ENCODE measurements around the gene USP38.

DNA sequence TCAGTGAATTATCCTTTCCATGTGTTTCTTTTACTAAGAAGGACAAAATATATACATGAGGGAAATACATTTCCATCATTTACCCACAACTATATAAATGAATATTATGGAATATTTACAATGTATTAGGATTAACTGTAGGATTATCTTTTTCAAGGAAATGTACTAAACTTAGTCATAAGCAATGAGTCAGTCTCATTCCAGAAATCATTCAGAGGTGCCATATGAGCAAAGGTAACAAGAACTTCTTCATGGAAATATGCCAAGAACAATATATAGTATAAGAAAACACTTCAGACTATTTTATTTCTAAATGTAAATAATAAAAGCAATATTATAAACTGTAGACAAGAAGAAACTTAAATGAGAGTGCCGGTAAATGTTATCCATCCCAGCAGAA lies 67.1 kb downstream of the USP38 start:
- TF ChIP-seq POLR2A (IDR thresholded peaks at IDR 0.05) (no peak), POLR2AphosphoS5 (IDR thresholded peaks at IDR 0.05) (no peak)
